HepG2 (cell line): Measurements from ENCODE around the gene EDEM3. TPM values are rescaled to one million over a fixed set of nuclear protein-coding genes. Genes with fewer than 3 reads are reported as not detected.
A peak's percentile ranks its signal among the peaks of the same experiment; 100 is the strongest.

ENCODE experiments used
- ELF3 ChIP-seq: IDR thresholded peaks from 2 replicates; pipeline ENCODE4 v1.6.1; 2016; ENCODE audit warnings: missing genetic modification reagents, missing compliant biosample characterization
- GLI4 ChIP-seq: sonication (generic); formaldehyde crosslinking; IDR thresholded peaks from 2 replicates; pipeline ENCODE4 v1.5.1; 2020; ENCODE audit warnings: missing genetic modification reagents, mild to moderate bottlenecking, moderate library complexity, borderline replicate concordance
- HES4 ChIP-seq: sonication (generic); formaldehyde crosslinking; IDR thresholded peaks from 2 replicates; pipeline ENCODE4 v1.9.0; 2021; ENCODE audit warnings: mild to moderate bottlenecking, missing genetic modification reagents, borderline replicate concordance
- HOXD1 ChIP-seq: sonication (generic); formaldehyde crosslinking; IDR thresholded peaks from 2 replicates; pipeline ENCODE4 v1.5.0; 2020; ENCODE audit warnings: missing genetic modification reagents
- KAT8 ChIP-seq: IDR thresholded peaks from 2 replicates; pipeline ENCODE4 v1.6.1; 2016; ENCODE audit warnings: missing genetic modification reagents, missing compliant biosample characterization
- KMT2A ChIP-seq: sonication (generic); formaldehyde crosslinking; IDR thresholded peaks from 2 replicates; pipeline ENCODE4 v1.4.0; 2020; ENCODE audit warnings: missing genetic modification reagents
- NFYB ChIP-seq: sonication (generic); formaldehyde crosslinking; IDR thresholded peaks from 2 replicates; pipeline ENCODE4 v1.4.0; 2020; ENCODE audit warnings: missing genetic modification reagents
- NR2F1 ChIP-seq, 2 experiments: fragments of 450-650 bp in 1 of 2; formaldehyde crosslinking in 1 of 2; IDR thresholded peaks; 2 replicates each; pipeline versions ENCODE4 v1.5.0 to v1.6.1; 2016 to 2020; ENCODE audit warnings: mild to moderate bottlenecking in 1 of 2, missing compliant biosample characterization in 1 of 2, missing genetic modification reagents in 1 of 2, moderate library complexity in 1 of 2
- PAXIP1 ChIP-seq: sonication (generic); formaldehyde crosslinking; conservative IDR thresholded peaks from 2 replicates; pipeline ENCODE4 v1.4.0; 2020; ENCODE audit warnings: mild to moderate bottlenecking, missing genetic modification reagents, moderate library complexity
- YEATS4 ChIP-seq: sonication (generic); formaldehyde crosslinking; IDR thresholded peaks from 2 replicates; pipeline ENCODE4 v1.4.0; 2020; ENCODE audit warnings: missing genetic modification reagents, borderline replicate concordance
- ZBTB25 ChIP-seq: IDR thresholded peaks from 2 replicates; pipeline ENCODE4 v1.6.1; 2018; ENCODE audit warnings: missing genetic modification reagents
- ZNF441 ChIP-seq: sonication (generic); formaldehyde crosslinking; IDR thresholded peaks from 2 replicates; pipeline ENCODE4 v1.7.0; 2021; ENCODE audit warnings: missing genetic modification reagents, borderline replicate concordance
- ZNF446 ChIP-seq: sonication (generic); formaldehyde crosslinking; IDR thresholded peaks from 2 replicates; pipeline ENCODE4 v1.5.0; 2020; ENCODE audit warnings: mild to moderate bottlenecking, missing genetic modification reagents
- ZNF468 ChIP-seq: sonication (generic); formaldehyde crosslinking; IDR thresholded peaks from 2 replicates; pipeline ENCODE4 v1.8.0; 2022; ENCODE audit warnings: mild to moderate bottlenecking, moderate library complexity, missing genetic modification reagents
- ZNF557 ChIP-seq: sonication (generic); formaldehyde crosslinking; IDR thresholded peaks from 2 replicates; pipeline ENCODE4 v1.4.0; 2020; ENCODE audit warnings: missing genetic modification reagents
- ZNF574 ChIP-seq: sonication (generic); formaldehyde crosslinking; IDR thresholded peaks from 2 replicates; pipeline ENCODE4 v1.4.0; 2020; ENCODE audit warnings: missing genetic modification reagents
- ZNF770 ChIP-seq: sonication (generic); formaldehyde crosslinking; IDR thresholded peaks from 2 replicates; pipeline ENCODE4 v1.5.0; 2020; ENCODE audit warnings: mild to moderate bottlenecking, missing genetic modification reagents
- ZNF784 ChIP-seq: sonication (generic); formaldehyde crosslinking; IDR thresholded peaks from 2 replicates; pipeline ENCODE4 v1.5.1; 2020; ENCODE audit warnings: missing genetic modification reagents, mild to moderate bottlenecking, borderline replicate concordance
- polyA plus RNA-seq, 8 experiments: library from polyadenylated mRNA; depleted of rRNA in 3 of 8; stranded (reverse) in 7 of 8; unstranded in 1 of 8; fragments of >200 nt; fragmentation: Illumina TruSeq in 4 of 8; extraction: Trizol in 4 of 8; gene quantifications; 2 replicates each; pipeline versions ENCODE4 v1.2.1 to v1.2.3, GENCODE V29; 2011 to 2016; ENCODE audit warnings: low read depth in 4 of 8, missing spikeins in 1 of 8, mixed read lengths in 1 of 8; ENCODE audit not compliant: insufficient read depth in 1 of 8
- total RNA-seq, 5 experiments: library from RNA; depleted of rRNA; stranded (reverse); fragments of >200 nt; fragmentation: Illumina TruSeq; extraction: Trizol; gene quantifications; 2 replicates each; pipeline ENCODE4 v1.2.3, GENCODE V29; 2016; ENCODE audit warnings: low read depth in 1 of 5

EDEM3 gene
- total and polyA plus RNA-seq, 2 of the 13 experiments (the other 11 are each of a cell fraction or from before 2014, with no cell fraction given) = 13.1 to 18.2 TPM

- TF ChIP-seq HES4 (CRISPR knock-in tag) (peak; percentile 78; the same call in 1 of the 2 replicates), ZNF557 (CRISPR knock-in tag) (peak; percentile 72; the same call in 1 of the 2 replicates), ZNF574 (CRISPR knock-in tag) (peak; percentile 98), KMT2A (CRISPR knock-in tag) (peak; percentile 80), ZNF770 (no peak), ZNF784 (CRISPR knock-in tag) (no peak), ZNF468 (CRISPR knock-in tag) (0 out of 2 replicates have a peak, but pooled peaks have one; percentile 20), NFYB (peak; percentile 98), NR2F1 (CRISPR knock-in tag; IDR thresholded peaks at IDR 0.05) (no peak), KAT8 (peak; percentile 75; the same call in 1 of the 2 replicates), HOXD1 (CRISPR knock-in tag) (0 out of 2 replicates have a peak, but pooled peaks have one; percentile 46), ZBTB25 (CRISPR knock-in tag) (peak; percentile 56; the same call in 1 of the 2 replicates), YEATS4 (CRISPR knock-in tag) (peak; percentile 56), ZNF441 (CRISPR knock-in tag) (peak; percentile 79; the same call in 1 of the 2 replicates), ELF3 (CRISPR knock-in tag) (peak; percentile 32; the same call in 1 of the 2 replicates), PAXIP1 (CRISPR knock-in tag) (no peak; the same call in 1 of the 2 replicates), ZNF446 (0 out of 2 replicates have a peak, but pooled peaks have one; percentile 12), GLI4 (CRISPR knock-in tag) (no peak)
Measured at GRCh38 chr1:184754476-184755225, at the start of gene EDEM3 (continued).
